Spleen (tissue), 11 donors: Measurements from ENCODE around the gene MIB1. TPM values are rescaled to one million over a fixed set of nuclear protein-coding genes. Genes with fewer than 3 reads are reported as not detected.
"Not testable (repeated sequence)": the region's sequence is repeated elsewhere in the genome, so short reads cannot be mapped to it uniquely, and the experiment has no call there.

Source experiments
- DNase-seq: peaks from one replicate; pipeline ENCODE4 v3.0.0-alpha.2; 2020
- H3K27ac ChIP-seq, 8 donors: fragments of 200-600 bp; sonication (generic) in 7 of 8; 1 replicate in 4 of 8; 2 replicates in 4 of 8; pipeline versions ENCODE4 v1.5.0 to v1.8.0; 2016 to 2021; ENCODE audit warnings: inconsistent platforms in 4 of 8, mild to moderate bottlenecking in 4 of 8, moderate library complexity in 1 of 8
- H3K27me3 ChIP-seq, 7 donors: fragments of 200-600 bp; sonication (generic) in 6 of 7; replicated peaks in 1 of 7; 1 replicate in 4 of 7; 2 replicates in 3 of 7; pipeline versions ENCODE4 v1.5.0 to v1.8.0; 2016 to 2021; ENCODE audit warnings: inconsistent platforms in 3 of 7, mild to moderate bottlenecking in 1 of 7
- H3K36me3 ChIP-seq, 6 donors: fragments of 200-600 bp; sonication (generic) in 5 of 6; 1 replicate in 4 of 6; 2 replicates in 2 of 6; pipeline versions ENCODE4 v1.5.0 to v1.8.0; 2016 to 2021; ENCODE audit warnings: inconsistent platforms in 2 of 6
- H3K4me1 ChIP-seq, 6 donors: fragments of 200-600 bp; sonication (generic) in 5 of 6; 1 replicate in 3 of 6; 2 replicates in 3 of 6; pipeline versions ENCODE4 v1.5.0 to v1.8.0; 2016 to 2021; ENCODE audit warnings: inconsistent platforms in 3 of 6
- H3K4me3 ChIP-seq, 8 donors: fragments of 200-600 bp; sonication (generic) in 7 of 8; 1 replicate in 4 of 8; 2 replicates in 4 of 8; pipeline versions ENCODE4 v1.5.0 to v1.8.0; 2016 to 2021; ENCODE audit warnings: inconsistent platforms in 4 of 8, mild to moderate bottlenecking in 4 of 8, moderate library complexity in 2 of 8
- H3K9me3 ChIP-seq, 8 donors: fragments of 200-600 bp; sonication (generic) in 7 of 8; 1 replicate in 4 of 8; 2 replicates in 4 of 8; pipeline versions ENCODE4 v1.5.0 to v1.8.0; 2016 to 2021; ENCODE audit warnings: inconsistent platforms in 4 of 8
- CTCF ChIP-seq, 11 experiments: fragments of 200-600 bp in 7 of 11; fragments of 450-650 bp in 4 of 11; sonication (generic) in 4 of 11; IDR thresholded peaks in 8 of 11; conservative IDR thresholded peaks in 3 of 11; 1 replicate in 7 of 11; 2 replicates in 4 of 11; pipeline versions ENCODE4 v1.4.0 to v1.8.0; 2016 to 2021; ENCODE audit warnings: antibody characterized with exemption in 11 of 11, inconsistent platforms in 4 of 11, mild to moderate bottlenecking in 1 of 11
- POLR2A ChIP-seq, 3 donors: fragments of 450-650 bp; IDR thresholded peaks; one replicate each; pipeline ENCODE4 v1.5.1; 2017; ENCODE audit warnings: antibody characterized with exemption in 3 of 3, mild to moderate bottlenecking in 1 of 3
- POLR2AphosphoS5 ChIP-seq, 3 donors: sonication (generic); formaldehyde crosslinking; IDR thresholded peaks; one replicate each; pipeline ENCODE4 v1.5.1; 2017; ENCODE audit warnings: antibody characterized with exemption in 3 of 3
- WGBS, 5 donors: extraction: QIAGEN DNeasy Blood & Tissue Kit in 3 of 5; methylation state at CpG; one replicate each; pipeline versions ENCODE4 v1.1.5 to v1.1.7; 2013 to 2018; 5-methylcytosine and 5-hydroxymethylcytosine counted together
- intact Hi-C: fragments of 100-400 bp; cut with DNase I; formaldehyde crosslinking; loops from one replicate; pipeline ENCODE4 v1.15.0; 2023; ENCODE audit warnings: low total_unique reads
- polyA plus RNA-seq, 3 donors: library from polyadenylated mRNA; stranded (reverse); fragments of 200-250 nt; gene quantifications; one replicate each; pipeline ENCODE4 v1.2.1, GENCODE V29; 2013
- total RNA-seq, 7 donors: library from RNA; depleted of rRNA in 3 of 7; stranded (reverse); fragments of >200 nt in 3 of 7; fragmentation: NEBNext Ultra II Directional in 4 of 7; extraction: Animal tissue kit (Norgen Biotek cat#: 25700) in 4 of 7; gene quantifications; one replicate each; pipeline versions ENCODE4 v1.1.0 to v1.2.1, GENCODE V29; 2016 to 2021
- donor health status: healthy with polysubstance abuse.
- donor health status: DM: no; HTN: no; CAD: no; lungs with moderate emphysema.
- donor health status: DM: no; HTN: no; CAD: no.
- donor health status: Bipolar disorder and iron deficiency.
- donor health status: healthy.
- donor health status: DM: no; HTN: no; CAD: no.
- donor health status: DM: yes; HTN: yes; CAD: no.

Gene MIB1
- total and polyA plus RNA-seq, 10 donors, result 2.7 to 33.3 (median 27.3) TPM

GRCh38 chr18:21706386-21706865 lies 34.2 kb upstream of the MIB1 start:
- Histone ChIP-seq H3K9me3 (no peaks in the 10 kb centered on the region), H3K36me3 (peaks cover 0 to 9% (median 3%) of the 10 kb centered on the region in 6 donors), H3K27ac (no peak overlapping the region), H3K4me1 (peaks cover 7 to 32% (median 23%) of the 10 kb centered on the region in 6 donors), H3K27me3 (no peaks in the 10 kb centered on the region), H3K4me3 (no peak overlapping the region)
- TF ChIP-seq CTCF (IDR thresholded peaks at IDR 0.05 in 8 of 11, conservative IDR thresholded peaks at IDR 0.05 in 3 of 11) (no peak), POLR2AphosphoS5 (IDR thresholded peaks at IDR 0.05) (no peak)
- peak; percentile 84 for DNase-seq
- intact Hi-C loops, result no loop called here
- 93 to 99% (median 97%) methylated on average over 11 to 28 of the region's 28 CpGs for WGBS, 5 donors

GRCh38 chr18:21707130-21707529 lies 33.5 kb upstream of the MIB1 start:
- DNase-seq, H3K27me3 ChIP-seq, intact Hi-C loops, H3K36me3 ChIP-seq, H3K9me3 ChIP-seq, H3K4me3 ChIP-seq, H3K27ac ChIP-seq: not testable (repeated sequence)
- WGBS, 5 donors, result 78 to 89% (median 83%) methylated on average over 7 of the region's 7 CpGs
- H3K4me1 ChIP-seq, result peaks cover 7 to 26% (median 23%) of the 10 kb centered on the region in 6 donors

- no peaks in the 10 kb centered on the region for H3K36me3 ChIP-seq
- H3K4me3 ChIP-seq, result no peak overlapping the region
- no peak for DNase-seq
- TF ChIP-seq CTCF (IDR thresholded peaks at IDR 0.05 in 8 of 11, conservative IDR thresholded peaks at IDR 0.05 in 3 of 11) (no peak), POLR2A (IDR thresholded peaks at IDR 0.05) (no peak), POLR2AphosphoS5 (IDR thresholded peaks at IDR 0.05) (no peak)
- H3K4me1 ChIP-seq, result no peaks in the 10 kb centered on the region
- H3K27me3 ChIP-seq, result no peaks in the 10 kb centered on the region
- intact Hi-C loops, result no loop called here
- peaks cover 0 to 13% (median 0%) of the 10 kb centered on the region in 8 donors for H3K9me3 ChIP-seq
- no peak overlapping the region for H3K27ac ChIP-seq
- 77 to 98% (median 94%) methylated on average over 1 of the region's 1 CpG for WGBS, 5 donors
Measured at GRCh38 chr18:21714474-21714873, 26.1 kb upstream of the MIB1 start.

GRCh38 chr18:21722687-21723086 lies 17.9 kb upstream of the MIB1 start:
- no peaks in the 10 kb centered on the region for H3K27me3 ChIP-seq
- TF ChIP-seq POLR2AphosphoS5 (IDR thresholded peaks at IDR 0.05), result no peak
- H3K9me3 ChIP-seq, result peaks cover 0 to 1% (median 0%) of the 10 kb centered on the region in 8 donors
- no peak for DNase-seq
- no peak overlapping the region for H3K4me3 ChIP-seq
- intact Hi-C loops, result no loop called here
- WGBS, 5 donors, result 90 to 100% (median 94%) methylated on average over 2 of the region's 2 CpGs
- H3K36me3 ChIP-seq, result no peaks in the 10 kb centered on the region
- no peaks in the 10 kb centered on the region for H3K4me1 ChIP-seq
- no peak overlapping the region for H3K27ac ChIP-seq

GRCh38 chr18:21725201-21725600 lies 15.4 kb upstream of the MIB1 start:
- WGBS, 5 donors, result 83 to 92% (median 86%) methylated on average over 4 of the region's 4 CpGs
- TF ChIP-seq POLR2AphosphoS5 (IDR thresholded peaks at IDR 0.05) (no peak), CTCF (IDR thresholded peaks at IDR 0.05 in 8 of 11, conservative IDR thresholded peaks at IDR 0.05 in 3 of 11) (no peak), POLR2A (IDR thresholded peaks at IDR 0.05) (no peak)
- no peaks in the 10 kb centered on the region for H3K4me1 ChIP-seq
- DNase-seq, result no peak
- intact Hi-C loops, result no loop called here
- no peaks in the 10 kb centered on the region for H3K36me3 ChIP-seq
- H3K4me3 ChIP-seq, result no peak overlapping the region
- H3K27me3 ChIP-seq, result no peaks in the 10 kb centered on the region
- H3K9me3 ChIP-seq, result no peaks in the 10 kb centered on the region
- H3K27ac ChIP-seq, result no peak overlapping the region
